CD4-positive, alpha-beta T cell (primary cell): ENCODE measurements around the gene ARMC7. TPM values are rescaled to one million over a fixed set of nuclear protein-coding genes. Genes with fewer than 3 reads are reported as not detected.

Source experiments
- ATAC-seq: fragments of 200-7000 bp; cut with Tn5 transposase; one replicate; pipeline ENCODE4 v1.10.0; 2022; ENCODE audit warnings: mild to moderate bottlenecking; ENCODE audit not compliant: poor library complexity
- CTCF ChIA-PET: fragments of 350-600 bp; sonication (Branson Sonifier 250); formaldehyde crosslinking; loops from one replicate; lab custom pipeline; 2021; ENCODE audit warnings: antibody characterized with exemption, inconsistent platforms; lab: Charles Lee
- POLR2A ChIA-PET: fragments of 350-600 bp; sonication (Branson Sonifier 250); formaldehyde crosslinking; loops from one replicate; lab custom pipeline; 2021; ENCODE audit warnings: antibody characterized with exemption, inconsistent platforms; lab: Charles Lee
- DNase-seq, 14 experiments: peaks; one replicate each; pipeline ENCODE4 v3.0.0-alpha.2; 2013 to 2020; ENCODE audit warnings: mixed read lengths in 2 of 14
- H3K27ac ChIP-seq, 2 donors: one replicate each; pipeline versions ENCODE4 v1.5.1 to v1.7.0; 2013; ENCODE audit warnings: low read length in 2 of 2, low read depth in 1 of 2, mild to moderate bottlenecking in 1 of 2
- H3K27me3 ChIP-seq, 2 experiments: 1 replicate in 1 of 2; 2 replicates in 1 of 2; pipeline versions ENCODE4 v1.6.1 to v1.7.0; 2013; ENCODE audit warnings: low read length in 2 of 2, control low read depth in 1 of 2, mild to moderate bottlenecking in 1 of 2, moderate library complexity in 1 of 2; ENCODE audit not compliant: insufficient read depth in 2 of 2, control insufficient read depth in 1 of 2
- H3K36me3 ChIP-seq: one replicate; pipeline ENCODE4 v1.6.1; 2013; ENCODE audit warnings: low read length, control low read depth; ENCODE audit not compliant: insufficient read depth
- H3K4me1 ChIP-seq: one replicate; pipeline ENCODE4 v1.6.1; 2013; ENCODE audit warnings: low read length, control low read depth; ENCODE audit not compliant: insufficient read depth
- H3K4me3 ChIP-seq: one replicate; pipeline ENCODE4 v1.5.1; 2013; ENCODE audit warnings: mild to moderate bottlenecking, low read length, moderate library complexity
- H3K9me3 ChIP-seq, 2 experiments: 1 replicate in 1 of 2; 2 replicates in 1 of 2; pipeline versions ENCODE4 v1.6.1 to v1.7.0; 2013; ENCODE audit warnings: low read length in 2 of 2, mild to moderate bottlenecking in 2 of 2, control low read depth in 1 of 2, moderate library complexity in 1 of 2; ENCODE audit not compliant: control insufficient read depth in 1 of 2, insufficient read depth in 1 of 2
- H3K27ac Mint-ChIP-seq: one replicate; pipeline ENCODE4 v1.8.0; 2020; ENCODE audit warnings: mixed read lengths
- H3K27me3 Mint-ChIP-seq: one replicate; pipeline ENCODE4 v1.8.0; 2021; ENCODE audit warnings: mixed read lengths
- H3K36me3 Mint-ChIP-seq: one replicate; pipeline ENCODE4 v1.8.0; 2021; ENCODE audit warnings: low read depth, mixed read lengths
- H3K4me1 Mint-ChIP-seq: one replicate; pipeline ENCODE4 v1.8.0; 2021; ENCODE audit warnings: low read depth, mixed read lengths
- H3K4me3 Mint-ChIP-seq: one replicate; pipeline ENCODE4 v1.8.0; 2020; ENCODE audit warnings: mild to moderate bottlenecking, mixed read lengths
- H3K9me3 Mint-ChIP-seq: one replicate; pipeline ENCODE4 v1.8.0; 2020; ENCODE audit warnings: mixed read lengths
- CTCF ChIP-seq: fragments of 200-600 bp; IDR thresholded peaks from one replicate; pipeline ENCODE4 v1.8.0; 2022; ENCODE audit warnings: antibody characterized with exemption, mild to moderate bottlenecking
- intact Hi-C, 2 experiments: fragments of 100-400 bp; cut with DNase I in 1 of 2; cut with micrococcal nuclease in 1 of 2; formaldehyde crosslinking; loops; one replicate each; pipeline versions ENCODE4 v1.15.1 to v1.9.0; 2023 to 2025; cut with DNase I, micrococcal nuclease
- total RNA-seq, 174 experiments: library from RNA in 2 of 174; stranded (reverse) in 2 of 174; gene quantifications; one replicate each; pipeline ENCODE4 v1.2.3 and lab custom pipeline; 2021 to 2026

Gene ARMC7
- total RNA-seq, 2 experiments from 2014 or later: 4.1 to 4.8 TPM

- H3K4me1 ChIP-seq: peaks cover 15% of the 10 kb centered on the region
- no peaks in the 10 kb centered on the region for H3K27me3 ChIP-seq
- intact Hi-C loops: no loop called here
- peaks cover 42% of the 10 kb centered on the region for H3K36me3 Mint-ChIP-seq
- ChIA-PET CTCF (interaction anchor here (2.0 kb wide), 1 partner anchor 28 kb away, joined by 6 read pairs; no protein-coding TSS in a partner anchor), POLR2A (interaction anchor here (2.0 to 2.9 kb wide), 3 partner anchors 10 to 41 kb away, joined by 9 to 12 read pairs (median 11); partner anchors contain the start of genes JPT1, NT5C and SUMO2)
- DNase-seq: no peak
- H3K4me3 ChIP-seq: no peak overlapping the region
- no peak overlapping the region for H3K27ac Mint-ChIP-seq
- H3K4me1 Mint-ChIP-seq: peaks cover 16% of the 10 kb centered on the region
- H3K4me3 Mint-ChIP-seq: no peak overlapping the region
- H3K9me3 ChIP-seq: no peaks in the 10 kb centered on the region
- no peaks in the 10 kb centered on the region for H3K27me3 Mint-ChIP-seq
- H3K9me3 Mint-ChIP-seq: no peaks in the 10 kb centered on the region
- TF ChIP-seq CTCF: no peak
- H3K27ac ChIP-seq: no peak overlapping the region
- no peak for ATAC-seq
- peaks cover 49% of the 10 kb centered on the region for H3K36me3 ChIP-seq
Measured at GRCh38 chr17:75142236-75142971, 32.6 kb downstream of the ARMC7 start.

DNA sequence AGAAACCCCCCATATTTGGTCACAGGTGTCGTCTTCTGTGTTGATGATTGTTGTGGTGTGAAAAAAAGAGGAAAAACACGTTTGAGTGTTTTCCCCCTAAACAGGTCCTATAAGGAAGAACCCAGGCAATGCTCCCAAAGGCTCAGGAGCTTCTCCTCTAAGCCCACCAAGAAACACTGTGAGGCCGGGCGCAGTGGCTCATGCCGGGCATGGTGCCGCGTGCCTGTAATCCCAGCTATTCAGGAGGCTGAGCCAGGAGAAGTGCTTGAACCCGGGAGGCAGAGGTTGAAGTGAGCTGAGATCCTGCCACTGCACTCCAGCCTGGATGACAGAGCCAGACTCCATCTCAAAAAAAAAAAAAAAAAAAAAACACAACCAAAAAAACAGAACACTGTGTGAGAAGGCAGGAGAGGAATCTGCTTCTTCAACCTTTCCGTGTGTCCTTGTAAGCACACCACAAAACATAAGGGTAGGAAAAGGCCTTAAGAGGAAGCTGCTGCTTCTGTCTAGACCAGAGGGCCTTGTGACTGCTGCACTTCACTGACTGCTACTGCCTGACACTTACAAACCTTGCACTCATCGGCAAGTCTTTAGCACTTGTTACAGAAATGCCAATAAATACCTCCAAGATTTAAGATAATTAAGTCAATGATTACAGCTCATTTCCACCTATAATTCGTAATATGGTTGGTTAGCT lies 35.2 kb downstream of the ARMC7 start:
- no peak for TF ChIP-seq CTCF
- Mint-ChIP-seq H3K27ac (no peak overlapping the region), H3K27me3 (no peaks in the 10 kb centered on the region), H3K4me1 (peaks cover 26% of the 10 kb centered on the region), H3K36me3 (peaks cover 61% of the 10 kb centered on the region), H3K4me3 (no peak overlapping the region), H3K9me3 (no peaks in the 10 kb centered on the region)
- Histone ChIP-seq H3K27me3 (no peaks in the 10 kb centered on the region), H3K36me3 (peaks cover 55% of the 10 kb centered on the region), H3K4me3 (no peak overlapping the region), H3K9me3 (no peaks in the 10 kb centered on the region), H3K4me1 (peaks cover 15% of the 10 kb centered on the region), H3K27ac (no peak overlapping the region)
- no peak for ATAC-seq
- intact Hi-C loops: no loop called here
- ChIA-PET CTCF (interaction anchor here (0.7 to 3.5 kb wide), 4 partner anchors 14 to 51 kb away, joined by 3 to 9 read pairs (median 4); partner anchors contain the start of gene NT5C), POLR2A (interaction anchor here (1.3 kb wide), 1 partner anchor 14 kb away, joined by 3 read pairs; no protein-coding TSS in a partner anchor)
- DNase-seq: no peak

DNA sequence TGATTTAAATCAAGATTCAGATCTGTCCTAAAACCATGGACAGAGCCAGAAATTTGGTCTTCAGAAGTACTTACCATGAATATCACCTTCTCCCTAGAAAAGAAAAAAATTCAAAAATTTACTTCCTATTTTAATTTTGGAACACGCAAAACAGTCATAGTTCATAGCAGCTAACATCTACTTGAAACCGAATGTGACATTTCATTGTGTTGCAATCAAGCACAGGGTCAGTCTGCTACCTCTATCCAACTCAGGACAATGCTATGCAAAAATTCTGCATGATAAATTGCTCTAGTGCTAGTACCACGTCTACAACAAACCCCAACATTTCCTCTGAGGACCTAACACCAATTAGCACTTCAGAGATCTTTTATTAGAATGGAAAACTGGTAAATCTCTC lies 36.8 kb downstream of the ARMC7 start:
- no peak overlapping the region for H3K27ac Mint-ChIP-seq
- Histone ChIP-seq H3K36me3 (peaks cover 53% of the 10 kb centered on the region), H3K4me1 (peaks cover 9% of the 10 kb centered on the region), H3K27me3 (no peaks in the 10 kb centered on the region), H3K27ac (no peak overlapping the region), H3K9me3 (no peaks in the 10 kb centered on the region), H3K4me3 (no peak overlapping the region)
- H3K4me1 Mint-ChIP-seq: peaks cover 12% of the 10 kb centered on the region
- ATAC-seq (no peak), DNase-seq (no peak)
- ChIA-PET CTCF (interaction anchor here (2.1 to 3.5 kb wide), 2 partner anchors 15 to 25 kb away, joined by 6 to 9 read pairs; partner anchors contain the start of gene NT5C), POLR2A (no interaction called here)
- no peak for TF ChIP-seq CTCF
- no peak overlapping the region for H3K4me3 Mint-ChIP-seq
- no peaks in the 10 kb centered on the region for H3K27me3 Mint-ChIP-seq
- H3K9me3 Mint-ChIP-seq: no peaks in the 10 kb centered on the region
- H3K36me3 Mint-ChIP-seq: peaks cover 55% of the 10 kb centered on the region
- intact Hi-C loops: no loop called here
